ENCODE data around the gene IGSF21.
"Not testable (repeated sequence)": the region's sequence is repeated elsewhere in the genome, so short reads cannot be mapped to it uniquely, and the experiment has no call there.

IGSF21 gene

GRCh38 chr1:18352636-18353265 is 245.2 kb downstream of the IGSF21 start:
- DNase-seq = peak in 3 of 56 donors; percentile 4 to 15 (median 6)

- no peak for DNase-seq
Observed at GRCh38 chr1:18353528-18353927, 245.9 kb downstream of the IGSF21 start.

GRCh38 chr1:18353992-18354391 is 246.4 kb downstream of the IGSF21 start:
- no peak for DNase-seq

GRCh38 chr1:18354612-18355011 is 247.0 kb downstream of the IGSF21 start:
- no peak for DNase-seq

GRCh38 chr1:18357622-18358230 is 250.1 kb downstream of the IGSF21 start:
- DNase-seq = peak in 1 of 56 donors; percentile 31

GRCh38 chr1:18358600-18358999 is 251.0 kb downstream of the IGSF21 start:
- DNase-seq = no peak

GRCh38 chr1:18360251-18360650 is 252.7 kb downstream of the IGSF21 start:
- DNase-seq = peak in 11 of 56 donors; percentile 3 to 54 (median 14)

GRCh38 chr1:18362150-18362549 is 254.6 kb downstream of the IGSF21 start:
- no peak for DNase-seq

- DNase-seq = no peak
Observed at GRCh38 chr1:18363436-18363835, 255.8 kb downstream of the IGSF21 start.

GRCh38 chr1:18365099-18365705 is 257.6 kb downstream of the IGSF21 start:
- no peak for DNase-seq

GRCh38 chr1:18372505-18372904 is 264.9 kb downstream of the IGSF21 start:
- not testable (repeated sequence) for DNase-seq

- no peak for DNase-seq
Observed at GRCh38 chr1:18373151-18373550, 265.6 kb downstream of the IGSF21 start.

GRCh38 chr1:18373882-18374493 is 266.4 kb downstream of the IGSF21 start:
- DNase-seq = no peak

GRCh38 chr1:18376661-18377060 is 269.1 kb downstream of the IGSF21 start:
- DNase-seq = no peak

- DNase-seq = no peak
Observed at GRCh38 chr1:18380288-18380687, 272.7 kb downstream of the IGSF21 start.

- DNase-seq = no peak
Observed at GRCh38 chr1:18384059-18384458, 276.5 kb downstream of the IGSF21 start.

GRCh38 chr1:18384471-18384870 is 276.9 kb downstream of the IGSF21 start:
- no peak for DNase-seq

GRCh38 chr1:18385239-18385790 is 277.7 kb downstream of the IGSF21 start:
- peak in 4 of 56 donors; percentile 3 to 22 (median 16) for DNase-seq

- no peak for DNase-seq
Observed at GRCh38 chr1:18386591-18386990, 279.0 kb downstream of the IGSF21 start.

- DNase-seq = no peak
Observed at GRCh38 chr1:18387307-18387706, 279.7 kb downstream of the IGSF21 start.

- DNase-seq = no peak
Observed at GRCh38 chr1:18390953-18391352, 283.4 kb downstream of the IGSF21 start.

GRCh38 chr1:18394563-18395156 is 287.1 kb downstream of the IGSF21 start:
- no peak for DNase-seq

All from nucleus accumbens (tissue), 56 donors.